Activated gamma-delta T cell treated with anti-CD3 and anti-CD28 coated beads, Interleukin-2, amount 50 U/mL, for 16 hours (primary cell): Measurements from ENCODE around the gene PEAK1.

Experiments
- DNase-seq: peaks from one replicate; pipeline ENCODE4 v3.0.0-alpha.2; 2020; ENCODE audit warnings: low read depth

The PEAK1 gene

DNA sequence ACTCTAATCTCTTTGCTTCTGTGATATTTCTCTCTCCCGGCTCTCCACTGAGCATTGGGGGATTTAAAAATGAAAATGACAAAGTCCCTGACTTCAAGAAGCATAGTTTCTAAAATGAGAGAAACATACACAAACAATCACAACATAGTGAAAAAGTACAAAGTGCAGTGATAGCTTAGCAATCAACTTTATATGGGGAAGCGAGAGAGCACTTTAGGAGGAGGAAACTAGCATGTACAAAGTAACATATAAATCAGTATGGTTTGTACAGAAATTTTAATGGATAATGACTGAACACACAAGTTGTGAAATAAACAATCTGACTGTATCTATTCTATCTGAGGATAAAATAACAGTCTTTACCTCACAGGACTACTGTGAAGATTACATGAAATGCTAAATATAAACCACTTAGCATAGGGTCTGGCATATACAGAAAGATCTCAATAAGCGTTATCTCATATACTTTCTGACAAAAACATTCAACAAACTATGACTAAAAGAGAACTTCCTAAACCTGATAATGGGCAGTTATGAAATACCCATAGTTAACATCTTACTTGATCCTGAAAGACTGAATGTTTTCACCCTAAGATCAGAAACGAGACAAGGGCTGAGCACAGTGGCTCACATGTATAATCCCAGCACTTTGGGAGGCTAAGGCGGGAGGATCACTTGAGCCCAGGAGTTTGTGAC is 61.2 kb downstream of the PEAK1 start:
- DNase-seq: no peak

DNA sequence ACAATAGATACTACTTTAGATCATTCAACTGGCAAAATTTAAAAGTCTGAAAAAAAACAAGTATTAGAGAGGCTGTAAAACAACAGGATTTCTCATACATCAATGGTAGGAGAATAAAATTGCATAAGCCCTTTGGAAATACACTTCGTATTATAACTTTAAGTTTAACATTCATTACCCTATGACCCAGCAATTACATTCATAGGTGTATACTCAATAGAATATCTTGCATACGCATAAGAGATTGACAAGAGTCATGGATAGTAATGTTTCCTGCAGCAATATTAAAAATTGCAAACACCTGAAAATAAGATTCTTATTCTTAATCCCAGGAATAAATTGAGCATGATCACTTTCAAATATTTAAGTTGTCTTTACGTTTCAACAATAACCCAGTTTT is 63.6 kb downstream of the PEAK1 start:
- DNase-seq: no peak

DNA sequence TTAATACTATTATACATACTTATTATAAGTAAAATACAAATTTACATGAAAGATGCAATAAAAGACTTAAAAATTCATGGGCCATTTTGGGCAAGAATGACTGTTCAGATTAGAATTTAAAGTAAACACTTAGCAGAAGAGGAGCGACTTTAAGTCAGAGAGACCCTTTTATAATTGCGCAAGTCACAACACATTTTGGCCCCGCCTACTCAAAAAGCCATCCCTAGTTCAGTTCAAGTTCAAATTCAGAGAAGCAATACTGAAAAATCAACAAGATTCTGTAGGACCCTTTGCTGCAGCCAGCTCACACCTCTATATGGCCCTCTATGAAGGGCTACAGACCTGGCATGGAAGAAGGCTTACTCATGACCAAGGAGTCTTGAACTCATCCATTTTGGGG is 64.6 kb downstream of the PEAK1 start:
- no peak for DNase-seq

DNA sequence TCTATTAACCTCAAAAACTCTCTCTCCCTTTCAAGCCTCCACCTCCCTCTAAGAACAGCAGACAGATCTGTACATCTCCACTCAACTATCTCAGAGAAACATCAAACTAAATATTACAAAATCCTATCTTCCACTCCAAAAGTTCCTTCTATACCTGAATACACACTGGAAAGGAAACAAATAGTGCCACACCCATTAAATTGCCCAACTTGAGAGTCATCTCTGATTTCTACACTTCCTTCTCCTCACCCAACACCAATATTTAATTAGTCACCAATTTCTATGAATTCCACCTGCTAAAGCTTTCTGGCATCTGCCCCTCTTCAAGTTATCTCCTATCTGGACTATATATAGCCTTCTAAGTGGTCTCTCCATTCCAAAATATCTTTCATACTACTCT is 65.8 kb downstream of the PEAK1 start:
- no peak for DNase-seq

DNA sequence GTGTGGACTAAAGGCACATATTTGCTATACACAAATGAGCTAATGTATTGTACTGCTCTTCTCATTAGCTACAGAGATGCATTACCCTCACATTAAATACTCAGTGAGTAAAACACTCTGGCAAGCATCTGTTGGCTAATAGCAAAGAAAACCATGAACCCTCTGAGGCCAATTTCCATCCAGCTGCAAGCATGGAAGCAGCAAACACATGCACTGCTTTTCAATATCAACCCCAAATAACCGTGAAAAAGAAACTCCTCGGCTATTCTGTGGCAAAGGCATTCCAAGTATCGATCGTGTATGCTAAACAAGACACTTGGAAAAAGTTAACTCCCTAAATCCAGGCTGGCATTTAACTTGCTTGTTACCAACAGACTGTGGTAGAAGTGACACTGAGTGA is 67.0 kb downstream of the PEAK1 start:
- no peak for DNase-seq

DNA sequence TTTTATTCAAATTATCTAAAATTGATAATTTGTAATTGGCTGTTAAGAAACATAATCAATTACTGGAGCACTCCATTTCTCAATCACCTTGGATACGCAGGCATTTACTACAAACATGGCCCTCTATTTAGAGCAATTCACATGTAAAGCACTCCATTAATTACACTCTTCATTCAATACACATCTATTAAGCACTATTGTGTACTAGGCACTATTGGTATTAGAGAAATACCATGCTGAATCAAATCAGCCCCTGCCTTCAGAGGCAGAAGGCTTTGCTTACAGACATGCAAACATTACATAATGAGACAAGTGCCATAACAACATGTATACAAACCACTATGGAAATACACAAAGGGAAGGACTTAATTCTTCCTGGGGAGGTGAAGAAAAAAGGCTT is 69.1 kb downstream of the PEAK1 start:
- no peak for DNase-seq

DNA sequence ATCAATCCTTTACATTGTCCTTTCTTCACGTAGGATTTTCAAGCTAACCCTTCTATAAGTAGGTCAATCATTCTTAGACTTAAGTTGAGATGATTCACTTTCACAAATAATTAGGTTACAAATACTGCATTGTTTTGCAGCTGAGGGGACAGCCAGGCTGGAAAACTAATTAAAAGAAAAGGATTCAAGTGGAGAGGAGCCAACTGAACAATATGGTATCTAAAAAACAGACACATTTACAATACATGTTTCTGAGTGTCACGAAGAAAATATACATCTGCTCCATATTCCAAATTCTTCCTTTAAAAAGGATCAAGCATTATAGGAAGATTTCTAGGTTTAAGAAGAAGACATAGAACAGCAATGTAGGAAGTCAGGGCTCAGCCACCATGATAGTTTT is 70.2 kb downstream of the PEAK1 start:
- no peak for DNase-seq

DNA sequence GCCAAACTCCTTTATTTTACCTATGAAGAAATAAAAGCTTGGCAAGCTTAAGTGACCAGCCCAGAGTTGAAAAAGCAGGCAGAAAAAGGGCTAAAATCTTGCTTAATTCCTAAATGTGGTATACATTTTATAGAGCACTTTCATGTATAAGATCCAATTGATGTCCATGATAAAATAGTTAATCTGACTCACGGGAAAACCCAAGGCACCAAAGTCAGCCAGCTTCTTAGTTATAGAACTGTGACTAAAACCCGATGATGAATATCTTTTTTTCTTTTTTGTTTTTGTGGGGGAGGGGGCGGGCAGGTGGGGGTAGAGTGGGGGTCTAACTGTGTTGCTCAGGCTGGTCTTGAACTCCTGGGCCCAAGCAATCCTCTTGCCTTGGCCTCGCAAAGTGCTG is 71.4 kb downstream of the PEAK1 start:
- DNase-seq: no peak

DNA sequence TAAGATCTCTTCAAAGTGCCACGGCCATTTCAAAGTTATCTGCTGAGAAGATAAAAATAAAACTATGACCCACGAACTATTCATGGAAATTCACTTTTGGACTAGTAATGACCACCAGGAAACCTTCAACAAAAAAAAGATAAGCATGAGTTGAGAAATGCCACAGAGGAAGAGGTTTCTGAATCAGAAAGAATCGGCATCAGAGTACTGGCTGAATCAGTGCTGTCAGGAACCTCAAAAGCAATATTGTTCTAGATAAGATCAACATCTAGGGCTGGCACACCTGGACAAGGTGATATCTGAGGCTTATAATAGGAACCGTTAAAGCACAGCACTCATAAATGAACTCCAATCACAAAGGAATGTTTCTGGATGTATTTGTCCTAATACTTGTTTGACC is 72.7 kb downstream of the PEAK1 start:
- no peak for DNase-seq

DNA sequence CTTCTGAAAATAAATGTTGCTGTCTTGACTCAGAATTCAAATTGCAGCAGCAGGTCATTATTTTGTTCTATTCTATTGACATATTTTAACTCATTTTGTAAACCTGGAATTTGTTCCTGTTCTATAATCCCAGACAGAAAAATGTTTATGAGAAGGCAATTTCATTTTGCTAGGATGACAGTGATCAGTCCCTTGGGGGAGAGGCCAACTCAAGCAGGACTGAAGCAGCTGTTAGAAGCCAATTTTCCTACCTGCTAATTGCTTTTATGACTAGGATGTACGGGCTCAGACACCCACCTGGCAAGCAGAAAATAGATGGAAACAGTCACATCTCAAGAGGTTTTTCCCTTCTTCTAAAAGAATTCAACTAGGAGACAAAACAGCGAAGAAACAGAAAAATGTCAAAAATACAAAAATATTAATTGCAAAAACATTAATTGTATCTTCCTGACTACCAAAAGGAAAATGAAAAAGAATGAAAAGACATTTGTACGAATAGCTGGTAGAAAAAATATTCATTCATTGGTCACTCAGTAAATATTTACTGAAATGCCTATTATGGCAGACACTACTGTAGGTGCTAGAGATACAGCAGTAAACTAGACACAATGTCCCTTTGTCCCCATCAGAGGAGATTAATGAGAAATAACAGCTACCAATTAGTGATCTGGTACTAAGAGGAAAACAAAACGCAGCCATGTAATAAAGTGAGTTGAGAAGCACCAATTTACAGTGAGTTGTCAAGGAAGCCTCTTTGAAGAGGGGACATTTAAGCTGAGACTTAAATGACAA is 73.5 kb downstream of the PEAK1 start:
- no peak for DNase-seq

DNA sequence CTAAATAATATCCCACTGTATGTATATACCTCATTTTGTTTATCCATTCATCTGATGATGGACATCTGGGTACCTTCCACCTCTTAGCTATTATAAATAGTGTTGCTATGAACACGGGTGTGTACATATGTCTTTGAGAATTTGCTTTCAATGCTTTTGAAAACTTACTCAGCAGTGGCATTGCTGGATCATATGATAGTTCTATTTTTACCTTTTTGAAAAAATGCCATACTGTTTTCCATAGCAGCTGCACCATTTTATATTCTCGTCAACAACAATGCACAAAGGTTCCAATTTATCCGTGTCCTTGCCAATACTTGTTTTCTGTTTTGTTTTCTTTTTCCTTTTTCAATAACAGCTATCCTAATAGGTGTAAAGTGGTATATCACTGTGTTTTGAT is 77.1 kb downstream of the PEAK1 start:
- no peak for DNase-seq

DNA sequence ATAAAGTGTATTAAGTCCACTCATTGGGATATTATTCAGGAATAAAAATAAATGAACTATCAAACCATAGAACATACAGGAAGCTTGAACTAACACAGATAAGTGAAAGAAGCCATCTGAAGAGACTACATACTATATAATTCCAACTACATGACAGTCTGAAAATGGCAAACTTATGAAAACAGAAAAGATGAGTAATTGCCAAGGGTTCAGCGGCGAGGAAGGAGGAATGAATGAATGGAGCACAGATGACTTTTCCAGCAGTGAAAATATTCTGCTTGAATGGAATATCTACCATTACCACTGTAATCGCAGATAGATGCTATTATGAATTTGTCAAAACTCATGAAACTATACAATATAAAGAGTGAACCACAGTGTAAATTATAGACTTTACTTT is 79.7 kb downstream of the PEAK1 start:
- DNase-seq: no peak

DNA sequence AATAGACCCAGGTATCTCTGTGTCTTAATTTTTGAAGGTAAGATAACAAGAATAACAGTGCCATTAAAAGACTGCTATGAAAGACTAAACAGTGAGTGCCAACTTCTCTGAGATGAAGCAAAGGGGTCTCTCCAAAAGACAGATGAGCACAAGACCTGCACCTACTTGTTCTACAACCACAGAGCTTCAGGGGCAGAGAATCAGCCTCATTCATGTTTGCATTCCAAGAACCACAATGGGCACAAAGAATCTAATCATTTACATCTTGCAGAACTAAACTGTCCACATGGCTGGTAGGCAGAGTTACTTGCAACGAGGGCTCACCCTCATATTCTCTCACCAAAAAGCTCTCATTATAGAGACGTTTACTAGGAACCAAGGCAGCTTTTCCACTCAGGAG is 83.9 kb downstream of the PEAK1 start:
- DNase-seq: no peak

DNA sequence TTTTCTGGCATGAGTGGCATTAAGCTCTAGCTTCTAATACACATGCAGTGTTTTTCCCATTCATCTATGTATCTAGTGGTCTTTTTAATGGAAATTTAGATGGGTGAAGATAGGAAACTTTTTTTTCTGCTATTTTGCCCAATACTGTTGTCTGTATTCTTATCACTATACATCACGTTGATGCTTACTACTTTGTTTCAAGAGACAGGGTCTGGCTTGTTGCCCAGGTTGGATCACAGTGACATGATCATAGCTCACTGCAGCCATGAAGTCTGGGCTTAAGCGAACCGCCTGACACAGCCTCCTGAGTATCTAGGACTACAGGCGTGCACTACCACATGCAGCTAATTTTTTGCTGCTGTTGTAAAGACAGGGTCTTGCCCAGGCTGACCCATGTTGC is 84.6 kb downstream of the PEAK1 start:
- DNase-seq: no peak

DNA sequence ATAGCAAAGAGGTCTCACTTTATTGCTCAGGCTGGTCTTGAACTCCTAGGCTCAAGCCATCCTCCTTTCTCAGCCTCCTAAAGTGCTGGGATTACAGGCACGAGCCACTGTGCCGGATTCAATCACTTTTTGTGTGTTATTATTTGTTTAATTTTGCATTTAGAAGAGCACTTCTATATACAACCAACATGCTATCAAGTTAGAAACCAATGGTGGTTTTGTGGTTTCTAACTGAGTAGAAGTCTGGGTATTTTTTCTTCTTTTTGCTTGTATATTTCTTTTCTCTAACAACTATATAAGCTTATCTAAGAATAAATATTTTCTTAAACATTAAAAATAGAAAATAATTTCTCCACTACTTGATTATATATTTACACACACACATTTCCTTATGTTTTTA is 86.7 kb downstream of the PEAK1 start:
- no peak for DNase-seq

DNA sequence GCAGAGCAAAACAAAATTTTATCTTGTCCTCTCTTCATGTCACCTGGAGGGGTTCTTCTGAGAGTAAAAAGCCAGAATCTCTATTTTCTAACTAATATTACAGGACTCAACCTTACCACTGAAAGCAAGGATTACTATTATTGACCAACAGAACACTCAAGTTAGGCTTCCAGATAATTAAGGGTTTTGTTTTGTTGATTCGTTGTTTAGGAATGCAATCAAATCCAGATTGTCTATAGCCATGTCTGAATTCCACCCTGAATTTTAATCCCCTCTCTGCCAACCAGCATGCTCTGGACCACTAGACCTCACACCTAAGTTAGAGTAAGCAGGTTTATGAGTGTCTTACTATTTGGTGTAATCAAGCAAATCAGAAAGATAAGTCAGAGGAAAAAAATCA is 90.7 kb downstream of the PEAK1 start:
- no peak for DNase-seq

DNA sequence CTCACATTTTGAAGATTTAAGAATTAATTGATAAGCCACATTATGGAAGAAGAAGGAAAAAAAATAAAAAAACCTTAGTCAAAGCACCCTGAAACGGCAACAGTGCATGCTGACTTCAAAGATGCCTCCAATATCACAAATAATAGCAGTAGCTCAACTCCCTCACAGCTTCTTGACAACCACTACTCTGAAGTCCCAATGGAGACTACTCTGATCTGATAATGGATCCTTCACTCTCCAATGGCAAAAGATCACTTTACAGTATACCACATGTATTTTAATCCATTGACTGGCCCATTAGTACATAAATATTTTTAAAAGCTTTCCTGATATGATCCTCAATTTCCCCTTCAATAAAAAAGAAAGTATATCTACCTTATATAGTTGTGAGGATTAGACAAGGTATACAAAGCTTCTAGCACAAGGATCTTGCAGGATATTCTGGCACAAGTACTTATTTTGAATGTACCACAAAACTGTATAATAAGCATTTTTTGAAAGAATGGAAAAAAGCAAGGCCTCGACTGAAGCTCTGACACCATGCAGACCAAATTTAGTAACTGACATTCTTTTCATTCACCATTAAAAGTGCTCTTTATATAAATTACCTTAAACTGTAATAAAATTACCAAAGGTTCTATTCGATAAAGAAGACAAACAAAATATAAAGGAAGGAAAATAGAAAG is 91.9 kb downstream of the PEAK1 start:
- DNase-seq: no peak

DNA sequence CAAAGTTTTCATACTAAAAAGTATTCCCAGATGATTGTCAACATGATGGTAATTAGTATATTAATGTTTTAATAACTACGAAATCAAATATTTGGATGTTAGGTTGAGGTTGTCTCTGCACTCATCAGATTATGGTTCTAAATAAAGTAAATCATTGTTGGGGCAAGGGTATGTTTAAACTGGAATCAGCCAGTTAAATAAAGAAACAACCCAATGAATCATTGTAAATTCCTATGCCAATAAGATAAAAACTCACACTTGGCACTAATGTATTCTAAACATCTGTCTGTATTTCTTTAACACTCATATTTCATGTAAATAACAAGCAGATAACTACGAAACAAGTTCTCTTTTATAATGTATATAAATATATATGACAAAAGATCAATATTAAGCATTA is 92.7 kb downstream of the PEAK1 start:
- no peak for DNase-seq

DNA sequence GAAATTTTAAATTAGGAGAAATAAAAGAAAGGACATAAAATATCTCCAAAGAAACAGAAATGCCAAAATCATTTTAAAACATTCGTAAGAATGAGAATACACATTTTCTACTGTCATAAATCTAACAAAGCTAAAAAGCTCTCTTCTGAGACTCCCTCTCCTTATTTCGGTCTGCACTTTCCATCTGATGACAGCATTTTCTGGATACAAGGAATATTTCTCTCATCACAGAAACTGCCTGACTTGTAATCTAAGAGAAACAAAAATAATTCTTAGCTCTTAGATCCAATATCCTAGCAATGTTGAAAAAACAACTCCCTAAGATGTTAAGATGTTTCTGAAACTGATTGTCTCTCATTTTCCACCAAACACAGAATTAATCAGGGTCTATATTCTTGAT is 93.5 kb downstream of the PEAK1 start:
- DNase-seq: no peak

DNA sequence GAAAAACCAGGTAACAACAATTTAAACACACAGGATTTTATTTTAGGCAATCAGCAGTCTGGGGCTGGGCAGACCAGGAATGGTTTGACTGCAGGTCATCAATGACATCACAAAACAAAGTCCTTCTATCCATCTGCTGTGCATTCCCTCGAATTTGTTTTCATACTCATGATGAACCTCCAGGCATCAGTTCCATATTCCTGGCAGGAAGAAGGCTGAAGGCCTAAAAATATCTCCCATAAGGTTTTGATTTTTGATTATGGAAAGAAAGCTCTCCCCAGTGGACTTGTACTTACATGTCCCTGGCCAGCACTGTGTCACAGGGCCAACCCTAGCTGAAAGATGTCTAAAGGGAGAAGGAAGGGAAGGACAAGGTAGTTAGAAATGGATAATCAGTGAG is 107.4 kb downstream of the PEAK1 start:
- DNase-seq: no peak

DNA sequence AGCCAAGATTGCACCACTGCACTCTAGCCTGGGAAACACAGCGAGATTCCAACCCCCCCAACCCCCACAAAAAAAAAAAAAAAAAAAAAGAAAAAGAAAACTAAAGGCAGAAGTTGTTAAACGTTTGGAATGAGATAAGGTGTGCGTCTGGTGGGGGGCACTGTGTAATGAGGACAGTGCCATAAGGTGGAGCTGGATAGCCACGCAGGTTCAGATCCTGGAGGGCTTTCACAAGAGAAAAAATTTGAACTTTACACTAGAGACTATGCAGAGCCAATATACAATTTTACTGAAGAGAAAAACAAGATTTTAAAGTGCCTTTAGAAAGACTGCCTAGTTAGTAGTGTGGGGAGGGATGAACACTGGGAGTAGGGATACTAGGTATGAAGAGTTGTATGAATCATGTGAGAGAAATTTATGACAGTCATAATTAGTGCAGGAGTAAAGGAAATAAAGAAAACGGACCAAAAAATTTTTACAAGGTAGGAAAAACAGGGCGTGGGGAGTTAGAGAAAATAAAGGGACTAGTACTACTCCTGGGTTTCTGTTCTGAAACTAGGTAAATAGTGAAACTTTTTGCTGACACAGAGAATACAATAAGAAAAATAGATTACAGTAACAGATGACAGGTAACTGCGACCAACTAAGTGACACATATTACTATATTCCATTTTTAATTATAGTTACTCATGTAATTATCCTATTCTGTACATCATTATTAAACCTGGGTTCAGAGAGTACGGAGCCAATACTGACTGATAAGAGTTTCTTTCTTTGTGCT is 108.1 kb downstream of the PEAK1 start:
- DNase-seq: no peak

DNA sequence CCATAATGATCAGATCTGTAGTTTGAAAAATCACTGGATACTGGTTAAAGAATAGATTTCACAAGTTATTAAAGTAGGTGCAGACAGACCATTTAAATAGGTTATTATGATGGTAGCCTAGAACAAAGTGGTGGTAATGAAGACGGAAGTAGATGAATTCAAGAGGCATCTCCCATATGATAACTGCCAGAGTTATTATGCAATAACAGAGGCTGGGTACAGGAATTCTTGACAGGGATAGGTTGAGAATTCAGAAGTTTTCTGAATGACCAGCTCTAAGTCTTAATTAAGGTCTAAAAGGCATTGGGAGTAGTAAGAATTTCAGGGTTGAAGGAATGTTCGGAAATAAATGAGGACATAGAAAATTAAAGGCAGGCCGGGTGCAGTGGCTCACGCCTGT is 108.9 kb downstream of the PEAK1 start:
- no peak for DNase-seq

DNA sequence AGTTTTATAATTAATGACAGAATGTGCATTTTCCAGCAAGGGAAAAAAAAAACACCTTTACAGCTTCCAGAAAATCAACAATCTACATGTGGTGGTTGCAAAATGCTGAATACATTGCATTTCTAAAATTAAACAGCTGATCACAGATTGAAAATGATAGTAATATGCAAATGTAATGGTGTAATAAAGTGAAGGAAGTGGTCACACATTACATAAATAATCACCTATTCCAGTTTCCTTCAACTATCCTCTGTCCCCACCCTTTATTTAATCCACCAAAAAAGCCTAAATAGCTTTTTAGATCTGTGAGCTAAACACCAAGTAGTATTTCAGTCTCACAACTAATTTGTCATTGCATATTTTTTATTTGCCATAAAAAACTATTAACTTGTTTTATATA is 110.5 kb downstream of the PEAK1 start:
- no peak for DNase-seq
